Germinal center (tissue), 1 donor: Measurements from ENCODE around the gene CPNE4.
"Not testable (repeated sequence)": the region's sequence is repeated elsewhere in the genome, so short reads cannot be mapped to it uniquely, and the experiment has no call there.

Source experiments
- DNase-seq: peaks from one replicate; pipeline ENCODE4 v3.0.0; 2012; ENCODE audit warnings: mixed read lengths, low spot score

CPNE4 gene

GRCh38 chr3:131960324-131960723 is 74.5 kb downstream of the CPNE4 start:
- no peak for DNase-seq

- no peak for DNase-seq
These were observed 76.8 kb downstream of the CPNE4 start for GRCh38 chr3:131957980-131958379.

- DNase-seq = no peak
These were observed 77.3 kb downstream of the CPNE4 start for GRCh38 chr3:131957511-131957910.

GRCh38 chr3:131948806-131949205 is 86.0 kb downstream of the CPNE4 start:
- DNase-seq = no peak

GRCh38 chr3:131944676-131945075 is 90.1 kb downstream of the CPNE4 start:
- DNase-seq = no peak

- no peak for DNase-seq
These were observed 101.1 kb downstream of the CPNE4 start for GRCh38 chr3:131933665-131934064.

GRCh38 chr3:131928593-131928992 is 106.2 kb downstream of the CPNE4 start:
- DNase-seq = no peak

- no peak for DNase-seq
These were observed 109.2 kb downstream of the CPNE4 start for GRCh38 chr3:131925571-131925970.

- DNase-seq = no peak
These were observed 112.5 kb downstream of the CPNE4 start for GRCh38 chr3:131922356-131922755.

GRCh38 chr3:131917006-131917405 is 117.8 kb downstream of the CPNE4 start:
- no peak for DNase-seq

GRCh38 chr3:131914090-131914691 is 120.6 kb downstream of the CPNE4 start:
- DNase-seq = no peak

- DNase-seq = no peak
These were observed 122.6 kb downstream of the CPNE4 start for GRCh38 chr3:131912255-131912654.

- DNase-seq = no peak
These were observed 127.0 kb downstream of the CPNE4 start for GRCh38 chr3:131907796-131908195.

GRCh38 chr3:131903988-131904415 is 130.8 kb downstream of the CPNE4 start:
- DNase-seq = no peak

- DNase-seq = no peak
These were observed 133.1 kb downstream of the CPNE4 start for GRCh38 chr3:131901686-131902085.

GRCh38 chr3:131900891-131901290 is 133.9 kb downstream of the CPNE4 start:
- DNase-seq = no peak

GRCh38 chr3:131899021-131899420 is 135.8 kb downstream of the CPNE4 start:
- no peak for DNase-seq

GRCh38 chr3:131898346-131898745 is 136.5 kb downstream of the CPNE4 start:
- no peak for DNase-seq

GRCh38 chr3:131896285-131896684 is 138.5 kb downstream of the CPNE4 start:
- no peak for DNase-seq

- DNase-seq = no peak
These were observed 139.0 kb downstream of the CPNE4 start for GRCh38 chr3:131895766-131896165.

- no peak for DNase-seq
These were observed 142.5 kb downstream of the CPNE4 start for GRCh38 chr3:131892331-131892730.

- DNase-seq = not testable (repeated sequence)
These were observed 148.9 kb downstream of the CPNE4 start for GRCh38 chr3:131885871-131886270.

- DNase-seq = no peak
These were observed 151.0 kb downstream of the CPNE4 start for GRCh38 chr3:131883711-131884407.

GRCh38 chr3:131883086-131883485 is 151.7 kb downstream of the CPNE4 start:
- DNase-seq = no peak
